ENCODE results near the gene MAP7. TPM values are rescaled to one million over a fixed set of nuclear protein-coding genes. Genes with fewer than 3 reads are reported as not detected.

The MAP7 gene
- total and polyA plus RNA-seq, 9 of the 15 experiments (the other 6 are each of a cell fraction or from before 2014, with no cell fraction given): 0.76 to 7.7 (median 3.9) TPM

DNA sequence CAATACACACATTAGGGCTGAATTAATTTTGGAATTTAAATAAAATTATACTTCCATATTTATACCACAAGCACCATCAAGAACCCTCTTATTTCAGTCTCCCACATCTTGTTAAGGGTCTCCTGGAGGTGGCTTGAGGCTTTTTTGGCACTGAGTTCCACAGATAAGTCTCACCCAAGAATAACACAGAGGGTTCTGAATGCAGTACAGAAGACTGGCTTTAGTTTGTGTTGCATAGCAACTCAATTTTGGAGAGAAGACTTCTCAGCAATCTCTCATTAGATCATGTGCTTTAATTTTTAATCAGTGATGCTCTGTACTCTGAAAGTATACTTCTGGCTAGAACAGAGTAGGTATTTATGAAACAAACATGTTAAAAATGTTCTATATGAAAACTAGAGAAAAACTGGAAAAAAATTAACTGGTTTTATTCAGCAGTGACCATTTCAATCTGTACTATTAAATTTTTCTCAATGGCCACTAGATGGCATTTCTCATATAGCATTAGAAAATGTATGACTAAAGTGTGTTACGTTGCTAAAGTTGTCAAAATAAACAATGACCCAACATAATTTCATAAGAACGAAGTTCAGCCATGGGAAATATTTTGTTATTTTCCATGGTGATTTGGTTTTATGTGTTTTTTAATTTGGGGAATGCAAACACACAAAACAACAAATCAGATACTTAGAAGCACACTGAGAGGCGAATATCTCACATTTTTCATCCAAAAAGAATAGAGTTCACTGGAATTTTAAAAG, 32.7 kb upstream of the MAP7 start (continued):
- TF ChIP-seq MEF2A (IDR thresholded peaks at IDR 0.05; ENCODE audit: control insufficient read depth, low read depth, low read length): no peak
- 0 out of 2 replicates have a peak, but pooled peaks have one; percentile 21 for TF ChIP-seq NFE2 (IDR thresholded peaks at IDR 0.05; ENCODE audit: low read depth)
- no peak for TF ChIP-seq TBP (optimal IDR thresholded peaks at IDR 0.05; ENCODE audit: low read depth, low read length)
- TF ChIP-seq, protein P1, sequence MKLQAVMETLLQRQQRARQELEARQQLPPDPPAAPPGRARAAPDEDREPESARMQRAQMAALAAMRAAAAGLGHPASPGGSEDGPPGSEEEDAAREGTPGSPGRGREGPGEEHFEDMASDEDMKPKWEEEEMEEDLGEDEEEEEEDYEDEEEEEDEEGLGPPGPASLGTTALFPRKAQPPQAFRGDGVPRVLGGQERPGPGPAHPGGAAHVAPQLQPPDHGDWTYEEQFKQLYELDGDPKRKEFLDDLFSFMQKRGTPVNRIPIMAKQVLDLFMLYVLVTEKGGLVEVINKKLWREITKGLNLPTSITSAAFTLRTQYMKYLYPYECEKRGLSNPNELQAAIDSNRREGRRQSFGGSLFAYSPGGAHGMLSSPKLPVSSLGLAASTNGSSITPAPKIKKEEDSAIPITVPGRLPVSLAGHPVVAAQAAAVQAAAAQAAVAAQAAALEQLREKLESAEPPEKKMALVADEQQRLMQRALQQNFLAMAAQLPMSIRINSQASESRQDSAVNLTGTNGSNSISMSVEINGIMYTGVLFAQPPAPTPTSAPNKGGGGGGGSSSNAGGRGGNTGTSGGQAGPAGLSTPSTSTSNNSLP (IDR thresholded peaks at IDR 0.05; ENCODE audit: borderline replicate concordance, low read depth, low read length): peak; percentile 77
- TF ChIP-seq STAG1 (CRISPR knock-in tag; IDR thresholded peaks at IDR 0.05; ENCODE audit: borderline replicate concordance): no peak
- TF ChIP-seq NRF1 (conservative IDR thresholded peaks at IDR 0.05 in 1 of 2, IDR thresholded peaks at IDR 0.05 in 1 of 2): no peak
- TF ChIP-seq, protein P2, sequence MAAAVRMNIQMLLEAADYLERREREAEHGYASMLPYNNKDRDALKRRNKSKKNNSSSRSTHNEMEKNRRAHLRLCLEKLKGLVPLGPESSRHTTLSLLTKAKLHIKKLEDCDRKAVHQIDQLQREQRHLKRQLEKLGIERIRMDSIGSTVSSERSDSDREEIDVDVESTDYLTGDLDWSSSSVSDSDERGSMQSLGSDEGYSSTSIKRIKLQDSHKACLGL (CRISPR knock-in tag; IDR thresholded peaks at IDR 0.05; ENCODE audit: borderline replicate concordance, poor library complexity, severe bottlenecking): no peak
- 0 out of 2 replicates have a peak, but pooled peaks have one; percentile 33 for TF ChIP-seq C11orf30 (IDR thresholded peaks at IDR 0.05; ENCODE audit: low read depth)
- TF ChIP-seq SRSF3 (IDR thresholded peaks at IDR 0.05; ENCODE audit: insufficient read depth, low read length): no peak
- TF ChIP-seq THRAP3 (IDR thresholded peaks at IDR 0.05; ENCODE audit: borderline replicate concordance): no peak
- TF ChIP-seq RAD21 (CRISPR knock-in tag; conservative IDR thresholded peaks at IDR 0.05 in 1 of 2, IDR thresholded peaks at IDR 0.05 in 1 of 2): peak; percentile 55 to 72
- no peak for TF ChIP-seq ZNF436 (CRISPR knock-in tag; IDR thresholded peaks at IDR 0.05)
- TF ChIP-seq ATF1 (CRISPR knock-in tag; IDR thresholded peaks at IDR 0.05): no peak
- peak; percentile 31; the same call in 1 of the 2 replicates for TF ChIP-seq ATF1 (tag; IDR thresholded peaks at IDR 0.05)
- TF ChIP-seq RBBP5 (IDR thresholded peaks at IDR 0.05; ENCODE audit: borderline replicate concordance, insufficient read depth, low read length, poor library complexity, severe bottlenecking): no peak
- no peak for TF ChIP-seq EP400 (IDR thresholded peaks at IDR 0.05)
- TF ChIP-seq, protein P3, sequence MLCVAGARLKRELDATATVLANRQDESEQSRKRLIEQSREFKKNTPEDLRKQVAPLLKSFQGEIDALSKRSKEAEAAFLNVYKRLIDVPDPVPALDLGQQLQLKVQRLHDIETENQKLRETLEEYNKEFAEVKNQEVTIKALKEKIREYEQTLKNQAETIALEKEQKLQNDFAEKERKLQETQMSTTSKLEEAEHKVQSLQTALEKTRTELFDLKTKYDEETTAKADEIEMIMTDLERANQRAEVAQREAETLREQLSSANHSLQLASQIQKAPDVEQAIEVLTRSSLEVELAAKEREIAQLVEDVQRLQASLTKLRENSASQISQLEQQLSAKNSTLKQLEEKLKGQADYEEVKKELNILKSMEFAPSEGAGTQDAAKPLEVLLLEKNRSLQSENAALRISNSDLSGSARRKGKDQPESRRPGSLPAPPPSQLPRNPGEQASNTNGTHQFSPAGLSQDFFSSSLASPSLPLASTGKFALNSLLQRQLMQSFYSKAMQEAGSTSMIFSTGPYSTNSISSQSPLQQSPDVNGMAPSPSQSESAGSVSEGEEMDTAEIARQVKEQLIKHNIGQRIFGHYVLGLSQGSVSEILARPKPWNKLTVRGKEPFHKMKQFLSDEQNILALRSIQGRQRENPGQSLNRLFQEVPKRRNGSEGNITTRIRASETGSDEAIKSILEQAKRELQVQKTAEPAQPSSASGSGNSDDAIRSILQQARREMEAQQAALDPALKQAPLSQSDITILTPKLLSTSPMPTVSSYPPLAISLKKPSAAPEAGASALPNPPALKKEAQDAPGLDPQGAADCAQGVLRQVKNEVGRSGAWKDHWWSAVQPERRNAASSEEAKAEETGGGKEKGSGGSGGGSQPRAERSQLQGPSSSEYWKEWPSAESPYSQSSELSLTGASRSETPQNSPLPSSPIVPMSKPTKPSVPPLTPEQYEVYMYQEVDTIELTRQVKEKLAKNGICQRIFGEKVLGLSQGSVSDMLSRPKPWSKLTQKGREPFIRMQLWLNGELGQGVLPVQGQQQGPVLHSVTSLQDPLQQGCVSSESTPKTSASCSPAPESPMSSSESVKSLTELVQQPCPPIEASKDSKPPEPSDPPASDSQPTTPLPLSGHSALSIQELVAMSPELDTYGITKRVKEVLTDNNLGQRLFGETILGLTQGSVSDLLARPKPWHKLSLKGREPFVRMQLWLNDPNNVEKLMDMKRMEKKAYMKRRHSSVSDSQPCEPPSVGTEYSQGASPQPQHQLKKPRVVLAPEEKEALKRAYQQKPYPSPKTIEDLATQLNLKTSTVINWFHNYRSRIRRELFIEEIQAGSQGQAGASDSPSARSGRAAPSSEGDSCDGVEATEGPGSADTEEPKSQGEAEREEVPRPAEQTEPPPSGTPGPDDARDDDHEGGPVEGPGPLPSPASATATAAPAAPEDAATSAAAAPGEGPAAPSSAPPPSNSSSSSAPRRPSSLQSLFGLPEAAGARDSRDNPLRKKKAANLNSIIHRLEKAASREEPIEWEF (CRISPR knock-in tag; IDR thresholded peaks at IDR 0.05): no peak
- TF ChIP-seq, protein P4, sequence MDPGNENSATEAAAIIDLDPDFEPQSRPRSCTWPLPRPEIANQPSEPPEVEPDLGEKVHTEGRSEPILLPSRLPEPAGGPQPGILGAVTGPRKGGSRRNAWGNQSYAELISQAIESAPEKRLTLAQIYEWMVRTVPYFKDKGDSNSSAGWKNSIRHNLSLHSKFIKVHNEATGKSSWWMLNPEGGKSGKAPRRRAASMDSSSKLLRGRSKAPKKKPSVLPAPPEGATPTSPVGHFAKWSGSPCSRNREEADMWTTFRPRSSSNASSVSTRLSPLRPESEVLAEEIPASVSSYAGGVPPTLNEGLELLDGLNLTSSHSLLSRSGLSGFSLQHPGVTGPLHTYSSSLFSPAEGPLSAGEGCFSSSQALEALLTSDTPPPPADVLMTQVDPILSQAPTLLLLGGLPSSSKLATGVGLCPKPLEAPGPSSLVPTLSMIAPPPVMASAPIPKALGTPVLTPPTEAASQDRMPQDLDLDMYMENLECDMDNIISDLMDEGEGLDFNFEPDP (CRISPR knock-in tag; IDR thresholded peaks at IDR 0.05): no peak
- no peak for TF ChIP-seq PTBP1 (IDR thresholded peaks at IDR 0.05; ENCODE audit: low read depth, low read length)
